Esophagus squamous epithelium (tissue), 4 donors: Measurements from ENCODE around the gene CRTAC1.

ENCODE experiments used
- POLR2A ChIP-seq, 4 donors: fragments of 450-650 bp; IDR thresholded peaks; one replicate each; pipeline ENCODE4 v1.6.1; 2017; ENCODE audit warnings: antibody characterized with exemption in 4 of 4, mild to moderate bottlenecking in 4 of 4, moderate library complexity in 3 of 4
- TF ChIP-seq, protein P1 (sequence below), 6 experiments: fragments of 450-650 bp in 4 of 6; fragments of 200-600 bp in 2 of 6; sonication (generic) in 2 of 6; IDR thresholded peaks; one replicate each; pipeline ENCODE4 v1.5.1; 2016 to 2019; ENCODE audit warnings: antibody characterized with exemption in 6 of 6, mild to moderate bottlenecking in 4 of 6, moderate library complexity in 4 of 6

DNA sequence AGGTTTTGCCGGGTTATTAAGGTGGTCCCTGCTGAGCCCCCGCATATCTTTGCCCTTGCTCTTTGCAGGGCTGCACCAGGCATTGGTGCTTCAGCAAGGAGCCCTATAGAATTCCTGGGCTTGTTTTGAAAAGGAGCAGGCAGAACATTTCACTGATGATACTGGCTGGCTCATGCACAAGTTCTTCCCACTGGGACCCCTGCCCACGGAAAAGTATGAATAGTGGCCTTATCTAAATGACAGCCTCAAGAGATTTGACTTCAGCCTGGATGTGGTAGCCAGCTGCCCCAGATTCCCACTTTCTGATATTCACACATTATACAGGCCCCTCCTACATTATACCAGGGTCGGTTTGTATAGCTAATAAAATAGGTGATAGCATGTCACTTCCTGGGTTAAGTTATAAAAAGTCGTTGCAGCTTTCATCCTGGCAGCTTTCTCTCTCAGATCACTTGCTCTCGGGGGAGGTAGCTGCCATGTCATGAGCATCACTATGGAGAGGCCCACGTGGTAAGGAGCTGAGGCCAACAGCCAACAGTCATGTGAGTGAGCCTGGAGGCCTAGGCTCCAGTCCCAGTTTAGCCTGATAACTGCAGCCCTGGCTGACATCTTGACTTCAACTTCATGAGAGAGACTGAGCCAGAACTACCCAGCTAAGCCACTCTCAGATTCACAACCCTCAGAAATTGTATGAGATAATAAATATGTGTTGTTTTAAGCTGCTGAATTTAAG is 16.8 kb upstream of the CRTAC1 start:
- TF ChIP-seq, protein P1, sequence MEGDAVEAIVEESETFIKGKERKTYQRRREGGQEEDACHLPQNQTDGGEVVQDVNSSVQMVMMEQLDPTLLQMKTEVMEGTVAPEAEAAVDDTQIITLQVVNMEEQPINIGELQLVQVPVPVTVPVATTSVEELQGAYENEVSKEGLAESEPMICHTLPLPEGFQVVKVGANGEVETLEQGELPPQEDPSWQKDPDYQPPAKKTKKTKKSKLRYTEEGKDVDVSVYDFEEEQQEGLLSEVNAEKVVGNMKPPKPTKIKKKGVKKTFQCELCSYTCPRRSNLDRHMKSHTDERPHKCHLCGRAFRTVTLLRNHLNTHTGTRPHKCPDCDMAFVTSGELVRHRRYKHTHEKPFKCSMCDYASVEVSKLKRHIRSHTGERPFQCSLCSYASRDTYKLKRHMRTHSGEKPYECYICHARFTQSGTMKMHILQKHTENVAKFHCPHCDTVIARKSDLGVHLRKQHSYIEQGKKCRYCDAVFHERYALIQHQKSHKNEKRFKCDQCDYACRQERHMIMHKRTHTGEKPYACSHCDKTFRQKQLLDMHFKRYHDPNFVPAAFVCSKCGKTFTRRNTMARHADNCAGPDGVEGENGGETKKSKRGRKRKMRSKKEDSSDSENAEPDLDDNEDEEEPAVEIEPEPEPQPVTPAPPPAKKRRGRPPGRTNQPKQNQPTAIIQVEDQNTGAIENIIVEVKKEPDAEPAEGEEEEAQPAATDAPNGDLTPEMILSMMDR (IDR thresholded peaks at IDR 0.05) = no peak
- no peak for TF ChIP-seq POLR2A (IDR thresholded peaks at IDR 0.05)
